Measurements from ENCODE around the gene ELFN1.

Gene ELFN1

GRCh38 chr7:1696671-1697498 lies 26.8 kb downstream of the ELFN1 start:
- DNase-seq, result no peak

GRCh38 chr7:1697499-1698125 lies 27.5 kb downstream of the ELFN1 start:
- DNase-seq, result no peak

DNA sequence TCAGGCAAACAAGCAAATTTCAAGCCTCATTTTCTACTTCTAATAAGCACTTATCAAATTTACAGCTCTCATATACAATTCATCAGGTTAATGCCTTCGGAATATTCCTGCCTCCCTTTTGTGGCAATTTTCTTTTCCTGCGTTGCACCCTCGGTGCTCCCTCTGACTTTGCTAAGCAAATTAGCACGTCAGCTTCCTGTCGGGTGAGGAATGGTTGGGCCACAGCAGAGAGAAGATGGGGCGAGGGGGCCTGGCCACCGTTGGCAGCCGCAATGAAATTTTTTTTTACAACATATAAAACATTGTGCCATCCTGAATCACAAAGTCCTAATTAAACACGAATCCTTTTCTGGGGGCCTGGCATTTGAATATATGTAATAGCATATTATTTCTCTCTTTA lies 28.1 kb downstream of the ELFN1 start:
- no peak for DNase-seq

DNA sequence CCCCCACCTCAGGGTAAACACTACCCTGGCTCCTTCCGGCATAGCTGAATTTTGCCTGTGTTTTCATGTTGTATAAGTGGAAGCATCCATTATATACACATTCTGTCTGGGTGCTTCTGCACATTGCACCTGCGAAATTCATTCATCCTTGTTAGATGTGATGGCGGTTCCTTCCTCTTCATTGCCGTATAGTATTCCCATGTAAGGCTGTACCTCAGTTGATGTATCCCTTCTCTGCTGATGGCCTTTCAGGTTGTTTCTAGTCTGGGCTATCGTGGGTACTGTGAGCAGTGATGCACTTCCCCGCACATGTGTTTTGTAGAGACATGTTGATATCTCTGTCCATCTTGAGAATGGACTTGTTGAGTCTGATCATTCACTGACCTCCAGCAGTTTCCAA lies 28.9 kb downstream of the ELFN1 start:
- DNase-seq, result no peak

- no peak for DNase-seq
Observed at GRCh38 chr7:1700086-1700485, 30.0 kb downstream of the ELFN1 start.

GRCh38 chr7:1700536-1701333 lies 30.7 kb downstream of the ELFN1 start:
- no peak for DNase-seq

DNA sequence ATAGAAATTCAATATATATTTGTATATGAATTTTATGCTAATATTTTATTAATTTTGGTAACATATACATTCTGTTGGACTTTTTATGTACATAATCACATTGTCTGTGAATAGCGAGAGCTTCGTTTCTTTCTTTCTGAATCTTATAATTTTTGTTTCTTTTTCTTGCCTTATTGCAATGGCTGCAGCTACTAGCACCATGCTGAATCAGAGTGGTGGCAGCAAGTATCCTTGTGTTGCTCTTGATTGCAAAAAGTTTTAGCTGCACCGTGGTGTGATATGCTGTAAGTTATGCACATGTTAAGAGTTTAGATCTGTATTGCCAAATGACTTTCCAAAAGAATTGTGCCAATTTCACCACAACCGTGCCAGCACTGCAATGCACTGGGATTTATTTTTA lies 32.6 kb downstream of the ELFN1 start:
- DNase-seq, result no peak

DNA sequence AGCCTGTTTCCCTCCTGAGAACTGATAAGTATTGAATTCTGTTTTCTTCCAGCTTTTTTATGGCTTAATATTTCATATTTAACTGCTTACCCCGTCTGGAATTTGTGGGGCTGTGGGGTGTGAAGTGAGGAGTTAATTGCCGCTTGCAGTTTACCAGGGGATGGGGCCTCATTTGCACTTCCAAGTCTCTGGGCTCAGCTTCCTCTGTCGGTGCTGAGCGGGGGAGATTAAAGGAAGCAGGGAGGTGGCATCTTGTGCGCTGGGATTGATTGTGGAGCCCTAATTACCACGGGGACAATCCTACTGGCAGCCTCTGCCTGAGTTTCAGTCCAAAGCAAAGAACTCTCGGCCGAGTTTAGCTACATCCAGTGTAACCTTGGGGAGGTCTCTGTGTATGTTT lies 33.4 kb downstream of the ELFN1 start:
- DNase-seq, result no peak

DNA sequence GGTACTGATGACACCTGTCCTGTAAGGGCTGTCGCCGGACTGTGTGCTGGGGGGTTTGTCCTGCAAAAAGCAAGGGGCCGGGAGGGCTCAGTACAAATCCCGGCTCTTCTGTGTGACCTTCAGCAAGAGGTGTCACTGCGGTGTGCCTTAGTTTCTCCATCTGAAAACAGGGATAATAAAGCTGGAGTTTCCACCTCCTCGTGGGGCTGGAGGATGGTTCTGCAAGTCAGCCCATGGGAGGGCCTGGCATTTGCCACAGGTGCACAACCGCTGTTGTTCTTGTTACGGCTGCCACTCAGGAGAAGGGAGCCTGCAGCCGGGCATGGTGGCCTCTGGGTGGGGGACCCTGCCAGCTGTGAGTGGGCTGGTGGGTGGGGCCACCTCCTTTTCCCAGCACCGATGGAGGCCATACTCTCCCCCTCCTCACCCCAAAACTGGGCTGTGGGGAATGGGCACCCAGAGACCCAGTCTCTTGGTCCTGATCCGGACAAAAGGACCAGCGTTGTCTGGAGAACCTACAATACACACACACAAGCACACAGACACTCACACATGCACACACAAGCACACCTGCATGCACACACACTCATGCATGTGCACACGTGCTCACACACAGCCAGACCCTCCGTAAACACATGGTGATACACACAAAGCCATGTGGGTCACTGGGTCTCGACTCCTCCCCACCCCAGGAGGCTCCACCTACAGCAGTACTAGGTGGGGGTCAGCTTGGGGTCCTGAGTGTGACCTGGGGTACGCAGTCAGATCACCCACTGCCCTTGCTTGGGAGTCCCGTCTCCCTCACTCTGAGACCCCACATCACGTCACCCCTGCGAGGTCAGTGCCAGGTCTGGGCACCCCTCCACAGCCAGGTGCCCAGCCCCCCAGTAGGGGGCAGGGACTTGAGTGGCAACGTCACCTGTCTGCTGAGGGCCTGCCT lies 34.1 kb downstream of the ELFN1 start:
- no peak for DNase-seq

- no peak for DNase-seq
Observed at GRCh38 chr7:1704811-1705738, 35.0 kb downstream of the ELFN1 start.

- no peak for DNase-seq
Observed at GRCh38 chr7:1705856-1706255, 35.8 kb downstream of the ELFN1 start.

DNA sequence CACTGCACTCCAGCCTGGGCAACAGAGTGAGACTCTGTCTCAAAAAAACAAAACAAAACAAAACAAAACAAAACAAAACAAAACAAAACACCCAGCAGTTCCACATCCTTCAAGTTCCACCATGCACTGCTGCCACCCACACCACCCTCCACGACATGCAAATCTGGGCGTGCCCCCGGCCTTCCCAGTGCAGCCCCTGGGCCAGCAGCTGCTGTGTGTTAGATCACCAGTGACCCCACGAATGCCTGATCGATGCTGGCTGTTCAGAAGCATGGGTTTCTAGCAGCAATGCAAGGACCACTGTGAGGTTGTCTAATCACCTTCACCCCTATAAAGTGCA lies 36.3 kb downstream of the ELFN1 start:
- no peak for DNase-seq

DNA sequence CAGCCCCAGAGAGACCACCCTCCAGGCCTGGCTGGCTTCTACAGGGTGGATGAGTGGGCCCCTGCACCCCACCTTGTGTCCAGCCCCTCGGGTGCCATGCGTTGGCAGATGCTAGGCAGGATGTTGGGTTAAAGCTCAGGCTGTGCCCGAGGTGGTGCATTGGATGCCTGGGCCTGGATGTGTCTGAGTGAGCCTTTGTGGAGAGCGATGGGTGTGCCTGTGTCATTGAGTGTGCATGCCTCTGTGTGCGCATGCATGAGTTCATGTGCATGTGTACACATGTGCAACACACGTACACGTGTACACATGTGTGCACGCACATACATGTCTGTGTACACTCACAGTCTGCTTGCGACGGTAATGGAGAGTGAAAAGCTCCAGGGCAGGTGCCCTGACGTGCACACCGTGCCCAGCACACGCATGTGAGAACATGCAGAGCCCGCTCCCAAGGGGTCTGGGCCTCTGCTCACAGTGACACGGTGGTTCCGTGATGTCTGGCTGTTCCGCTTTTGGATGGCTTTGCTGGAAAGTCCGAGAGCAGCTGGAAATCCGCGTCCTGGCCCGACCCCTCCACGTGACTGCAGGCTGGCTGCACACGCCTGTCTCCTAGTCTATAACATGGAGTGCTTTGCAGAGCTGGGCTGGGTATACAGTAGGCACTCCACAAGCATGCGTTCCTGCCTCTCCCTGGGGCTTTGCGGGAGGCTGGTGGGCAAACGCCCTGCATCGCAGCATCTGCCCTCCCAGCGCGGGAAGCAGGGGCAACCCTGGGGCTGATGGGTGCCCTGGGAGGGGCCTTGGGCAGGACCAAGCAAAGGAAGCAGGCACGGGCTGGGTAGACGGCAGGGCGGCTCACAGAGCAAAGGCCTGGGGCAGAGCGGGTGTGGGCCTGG lies 36.9 kb downstream of the ELFN1 start:
- DNase-seq, result peak in 1 of 2 experiments; percentile 4

DNA sequence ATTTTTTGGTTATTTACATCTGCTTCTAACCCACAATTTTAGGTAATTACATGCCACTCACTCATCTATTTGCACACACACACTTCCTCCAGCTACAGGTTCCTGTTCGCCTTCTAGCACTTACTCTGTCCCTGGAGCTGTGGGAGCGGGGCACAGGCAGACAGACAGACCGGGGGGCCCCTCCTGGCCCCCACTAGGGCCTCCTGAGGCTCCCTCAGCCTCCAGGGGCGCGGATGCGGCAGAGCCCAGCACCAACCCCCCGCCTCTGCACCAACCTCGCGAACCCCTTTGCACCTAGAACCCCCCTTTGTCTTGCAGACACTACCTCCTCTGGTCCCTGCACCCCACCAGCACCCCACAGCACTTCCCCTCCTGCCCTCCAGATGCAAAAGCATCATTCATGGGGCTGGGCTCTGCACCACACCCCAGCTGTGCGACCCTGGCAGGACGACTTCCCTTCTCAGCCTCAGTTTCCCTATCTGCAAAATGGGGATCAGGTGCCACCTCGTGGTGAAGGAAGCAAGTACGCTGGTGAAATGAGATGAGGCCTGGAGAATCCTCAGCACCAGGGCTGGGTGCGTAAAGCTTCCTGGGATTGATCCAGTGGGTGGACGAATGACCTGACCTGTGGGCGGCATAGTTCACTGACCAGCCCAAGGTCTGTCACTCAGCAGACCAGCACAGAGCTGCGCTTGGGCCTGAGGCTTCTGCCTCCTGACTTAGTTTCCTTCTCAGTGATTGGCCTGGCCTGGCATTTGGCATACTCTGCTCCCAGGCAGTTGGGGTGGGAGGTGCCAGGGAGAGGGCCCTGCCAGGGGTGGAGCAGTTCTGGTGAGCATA lies 37.9 kb downstream of the ELFN1 start:
- DNase-seq, result no peak

DNA sequence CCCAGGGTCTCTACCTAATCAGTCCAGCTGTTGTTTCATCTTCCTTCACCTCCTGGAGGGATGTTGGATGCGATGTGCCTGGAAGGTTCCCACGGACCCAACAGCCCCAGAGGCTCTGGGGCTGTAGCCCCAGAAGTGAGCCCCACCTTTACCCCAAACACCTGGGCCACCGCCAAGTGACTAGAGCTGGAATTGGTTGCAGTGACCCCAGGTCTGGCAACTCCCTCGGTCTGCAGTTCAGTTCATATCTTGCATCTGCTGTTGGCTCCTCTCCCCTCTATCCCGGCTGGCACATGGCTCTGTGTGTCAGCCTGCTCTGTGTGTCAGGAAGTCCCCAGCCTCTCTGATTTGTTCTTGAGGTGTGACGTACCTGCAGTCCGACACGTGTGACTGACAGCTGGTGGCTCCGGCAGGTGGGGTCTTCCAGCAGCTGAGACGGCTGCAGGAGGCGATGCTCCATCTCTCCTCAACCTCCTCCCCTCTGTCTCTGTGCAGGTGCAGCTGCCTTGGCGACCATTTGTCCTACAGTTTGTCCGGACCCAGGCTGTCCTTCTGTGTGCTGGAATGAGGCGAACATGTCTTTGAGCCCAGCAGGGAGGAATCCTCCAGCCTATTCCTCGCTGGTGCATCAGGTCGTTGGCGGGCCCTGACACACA lies 38.6 kb downstream of the ELFN1 start:
- DNase-seq, result no peak

DNA sequence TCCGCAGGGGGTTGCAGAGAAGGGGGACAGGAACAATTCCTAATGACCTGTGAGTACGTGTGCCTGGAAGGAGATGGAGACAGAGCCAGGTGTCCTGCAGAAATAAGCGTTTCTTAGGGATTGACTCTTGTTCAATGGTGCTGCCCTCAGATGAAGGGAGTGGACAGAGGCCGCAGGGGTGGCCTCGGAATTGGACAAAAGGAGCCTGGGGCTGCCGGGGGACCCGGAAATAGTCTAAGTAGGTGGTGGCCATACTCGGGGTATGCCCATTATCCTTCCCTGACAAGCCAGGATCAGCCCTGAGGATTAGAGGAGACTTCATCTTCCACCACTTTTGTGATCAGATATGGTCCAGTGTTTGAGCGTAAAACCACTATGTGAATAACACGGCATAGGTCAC lies 39.2 kb downstream of the ELFN1 start:
- no peak for DNase-seq

DNA sequence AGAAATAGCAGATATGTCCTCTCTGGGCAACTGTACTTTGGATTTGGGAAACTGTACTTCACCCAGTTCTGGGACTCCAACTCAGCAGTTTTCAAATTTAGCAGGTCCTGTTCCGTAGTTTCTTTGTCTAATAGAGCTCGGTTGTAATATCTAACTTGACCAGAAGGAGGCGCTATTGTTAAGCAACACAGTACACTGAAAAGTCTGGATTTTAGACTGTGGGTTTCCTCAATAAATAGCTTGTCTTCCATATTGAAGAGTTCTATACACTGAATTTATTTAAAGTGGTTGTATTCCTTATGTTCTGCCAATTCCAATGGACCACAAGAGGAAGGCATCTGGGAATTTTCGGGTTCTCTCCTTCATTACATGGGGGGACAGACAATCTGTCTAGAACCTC lies 39.8 kb downstream of the ELFN1 start:
- DNase-seq, result no peak

DNA sequence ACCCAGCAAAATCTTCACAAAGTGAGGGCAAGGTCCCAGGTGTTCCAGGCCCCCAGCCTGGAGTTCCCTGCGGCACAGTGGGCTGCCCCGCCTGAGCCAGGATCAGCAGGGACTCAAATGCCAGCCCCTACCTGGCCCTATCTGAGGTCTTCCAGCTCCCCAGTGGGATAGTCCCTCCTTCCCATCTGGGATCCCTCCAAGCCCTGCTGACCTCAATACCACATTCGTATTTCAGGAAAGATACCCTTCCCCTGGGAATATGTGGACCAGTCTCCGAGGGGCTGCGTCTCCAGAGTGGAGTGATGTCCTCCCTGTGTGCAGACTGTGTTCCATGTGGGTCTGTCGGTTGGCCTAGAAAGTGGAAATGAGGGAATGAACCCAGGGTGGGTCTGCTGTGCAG lies 40.9 kb downstream of the ELFN1 start:
- DNase-seq, result no peak

GRCh38 chr7:1712907-1713501 lies 42.9 kb downstream of the ELFN1 start:
- DNase-seq, result no peak
